Loucy (cell line): ENCODE measurements around the gene NUDT1.

Experiments
- CTCF ChIP-seq: fragments of 200-600 bp; sonication (generic); conservative IDR thresholded peaks from 2 replicates; pipeline ENCODE4 v1.5.1; 2014; ENCODE audit warnings: mild to moderate bottlenecking, antibody characterized with exemption, low read length
- EZH2phosphoT487 ChIP-seq: fragments of 200-600 bp; IDR thresholded peaks from 2 replicates; pipeline ENCODE4 v1.6.1; 2018; ENCODE audit warnings: antibody characterized with exemption, mild to moderate bottlenecking, moderate library complexity, borderline replicate concordance

GRCh38 chr7:2217206-2217605 is 24.8 kb upstream of the NUDT1 start:
- TF ChIP-seq CTCF (no peak), EZH2phosphoT487 (no peak)
